GM21390 (cell line): Measurements from ENCODE around the gene GNG7.
"Not testable (repeated sequence)": the region's sequence is repeated elsewhere in the genome, so short reads cannot be mapped to it uniquely, and the experiment has no call there.

Source experiments
- ATAC-seq: cut with Tn5 transposase; IDR thresholded peaks from one replicate; pipeline ENCODE4 v1.9.1; 2021; ENCODE audit not compliant: unreplicated experiment

The GNG7 gene

DNA sequence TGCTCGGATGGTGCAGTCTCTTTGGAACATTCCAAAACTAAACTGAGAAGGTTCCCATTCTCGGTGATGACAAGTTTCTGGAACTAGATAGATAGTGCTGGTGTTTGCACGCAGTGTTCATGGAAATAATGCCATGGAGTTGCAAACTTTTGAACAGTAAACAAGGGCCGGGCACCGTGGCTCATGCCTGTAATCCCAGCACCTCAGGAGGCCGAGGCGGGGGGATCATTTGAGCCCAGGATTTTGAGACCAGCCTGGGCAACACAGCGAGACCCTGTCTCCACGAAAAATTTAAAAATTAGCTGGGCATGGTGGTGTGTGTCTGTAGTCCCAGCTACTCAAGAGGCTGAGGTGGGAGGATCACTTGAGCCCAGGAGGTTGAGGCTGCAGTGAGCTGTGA, 95.7 kb downstream of the GNG7 start:
- ATAC-seq, result not testable (repeated sequence)

DNA sequence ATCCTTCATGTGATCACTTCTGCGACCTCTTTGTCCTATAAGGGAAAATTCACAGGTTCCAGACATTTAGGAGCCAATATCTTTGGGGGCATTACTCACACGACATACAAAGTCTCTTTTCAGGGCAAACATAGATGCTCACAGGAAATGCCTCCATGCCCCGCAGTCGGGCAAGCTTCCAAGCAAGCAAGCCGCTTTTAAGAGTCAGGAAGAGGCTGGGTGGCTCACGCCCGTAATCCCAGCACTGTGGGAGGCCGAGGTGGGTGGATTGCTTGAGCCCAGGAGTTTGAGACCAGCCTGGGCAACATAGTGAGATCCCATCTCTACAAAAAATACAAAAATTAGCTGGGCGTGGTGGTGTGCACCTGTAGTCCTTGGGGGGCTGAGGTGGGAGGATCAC, 96.6 kb downstream of the GNG7 start:
- ATAC-seq, result not testable (repeated sequence)

DNA sequence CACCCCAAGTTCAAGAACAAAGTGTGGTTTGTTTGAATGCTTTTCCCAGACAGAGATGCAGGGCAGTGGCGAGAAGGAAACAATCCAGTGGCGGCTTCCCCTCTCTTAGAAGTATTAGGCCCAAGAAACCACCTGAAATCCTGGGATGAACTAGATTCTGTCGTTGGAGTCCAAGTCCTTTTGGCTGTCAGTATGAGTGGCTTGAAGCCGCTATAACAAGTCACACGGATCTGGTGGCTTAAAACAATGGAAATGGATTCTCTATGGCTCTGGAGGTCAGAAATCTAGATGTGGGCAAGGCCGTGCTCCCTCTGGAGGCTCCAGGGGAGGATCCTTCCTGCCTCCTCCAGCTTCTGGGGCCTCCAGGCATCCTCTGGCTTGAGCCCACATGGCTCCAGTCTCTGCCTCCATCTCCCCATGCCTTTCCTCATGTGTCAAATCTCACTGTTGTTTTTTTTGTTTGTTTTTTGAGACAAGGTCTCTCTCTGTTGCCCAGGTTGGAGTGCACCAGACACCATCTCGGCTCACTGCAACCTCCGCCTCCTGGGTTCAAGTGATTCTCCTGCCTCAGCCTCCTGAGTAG, 97.7 kb downstream of the GNG7 start:
- no peak for ATAC-seq

DNA sequence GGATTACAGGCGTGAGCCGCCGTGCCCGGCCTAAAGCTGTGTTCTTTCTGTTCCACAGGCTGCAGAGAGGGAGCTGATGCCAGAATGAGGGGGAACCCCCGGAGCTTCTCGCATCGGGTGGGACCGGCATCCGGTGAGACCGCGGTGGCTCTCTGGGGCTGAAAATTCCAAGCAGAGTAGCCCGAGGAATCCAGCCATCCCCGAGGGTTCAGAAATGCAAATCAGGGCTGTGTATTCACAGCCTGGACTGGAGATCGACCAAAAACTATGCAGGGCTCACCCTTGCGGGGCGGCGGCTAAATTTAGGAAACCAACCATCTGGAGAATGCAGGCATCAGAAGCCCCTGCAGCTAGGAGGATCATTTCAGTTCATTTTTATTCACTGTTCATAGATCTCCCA, 99.2 kb downstream of the GNG7 start:
- no peak for ATAC-seq

DNA sequence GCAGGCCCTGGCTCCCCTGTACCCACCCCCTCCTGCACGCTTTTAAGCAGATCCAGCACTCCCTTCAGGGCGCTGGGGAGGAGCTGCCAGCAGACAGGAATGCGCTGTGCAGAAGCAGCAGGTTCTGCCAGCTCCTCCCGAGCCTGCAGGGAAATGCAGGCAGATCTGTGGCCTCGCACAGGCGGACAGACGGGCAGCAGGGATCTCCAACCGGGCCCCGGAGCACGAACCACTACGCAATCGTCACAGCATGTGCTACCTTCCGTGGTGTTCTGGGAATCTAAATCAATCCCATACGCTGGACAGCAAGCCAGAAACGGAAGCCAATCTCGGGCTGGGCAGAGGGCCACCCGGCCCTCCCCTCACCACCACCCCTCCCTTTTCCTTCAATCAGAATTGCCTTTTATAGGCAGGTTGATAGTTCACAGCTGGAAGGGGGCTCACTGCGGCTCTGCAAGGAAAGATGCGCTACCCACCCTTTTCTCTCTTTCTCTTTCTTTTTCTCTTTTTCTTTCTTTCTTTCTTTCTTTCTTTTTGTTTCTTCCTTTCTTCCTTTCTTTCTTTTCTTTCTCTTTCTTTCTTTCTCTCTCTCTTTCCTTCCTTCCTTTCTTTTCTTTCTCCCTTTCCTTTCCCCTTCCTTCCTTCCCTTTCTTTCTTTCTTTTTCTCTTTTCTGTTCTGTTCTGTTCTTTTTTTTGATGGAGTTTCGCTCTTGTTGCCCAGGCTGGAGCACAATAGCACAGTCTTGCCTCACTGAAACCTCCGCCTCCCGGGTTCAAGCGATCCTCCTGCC, 99.9 kb downstream of the GNG7 start:
- ATAC-seq, result no peak

DNA sequence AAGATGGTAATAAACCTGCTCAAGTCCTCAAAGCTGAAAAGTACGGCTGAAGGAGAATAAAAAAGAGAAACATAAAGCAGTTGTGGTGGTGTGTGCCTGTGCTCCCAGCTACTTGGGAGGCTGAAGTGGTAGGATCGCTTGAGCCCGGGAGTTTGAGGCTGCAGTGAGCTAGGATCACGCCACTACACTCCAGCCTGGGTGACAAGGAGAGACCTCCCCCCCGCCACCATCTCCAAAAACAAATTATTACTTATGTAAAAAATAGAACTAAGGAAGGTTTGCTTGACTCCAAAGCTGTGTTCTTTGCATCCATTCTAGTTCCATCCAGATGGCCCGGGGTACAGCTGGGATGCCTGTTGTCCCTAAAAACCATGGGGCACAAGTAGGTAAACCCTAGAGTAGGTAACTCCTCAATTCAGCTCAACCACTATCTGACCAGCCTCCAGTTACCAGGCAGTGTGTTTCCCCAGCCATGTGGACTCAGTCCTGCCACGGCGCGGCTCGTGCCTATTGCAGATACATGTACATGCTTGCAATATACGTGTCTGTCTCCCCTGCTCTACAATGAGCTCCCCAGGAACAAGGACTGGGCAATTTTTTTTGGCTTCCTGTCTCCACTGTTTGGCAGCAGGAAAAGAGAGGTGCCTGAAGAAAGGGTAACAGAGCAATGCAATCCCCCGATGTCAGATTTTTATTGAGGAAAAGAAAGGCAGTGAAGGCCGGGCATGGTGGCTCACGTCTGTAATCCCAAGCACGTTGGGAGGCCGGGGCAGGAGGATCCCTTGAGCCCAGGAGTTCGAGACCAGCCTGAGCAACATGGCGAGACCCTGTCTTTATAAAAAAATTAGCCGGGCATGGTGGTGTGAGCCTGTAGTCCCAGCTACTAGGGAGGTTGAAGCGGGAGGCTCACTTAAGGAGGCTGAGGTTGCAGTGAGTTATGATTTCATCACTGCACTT, 101.3 kb downstream of the GNG7 start:
- no peak for ATAC-seq

DNA sequence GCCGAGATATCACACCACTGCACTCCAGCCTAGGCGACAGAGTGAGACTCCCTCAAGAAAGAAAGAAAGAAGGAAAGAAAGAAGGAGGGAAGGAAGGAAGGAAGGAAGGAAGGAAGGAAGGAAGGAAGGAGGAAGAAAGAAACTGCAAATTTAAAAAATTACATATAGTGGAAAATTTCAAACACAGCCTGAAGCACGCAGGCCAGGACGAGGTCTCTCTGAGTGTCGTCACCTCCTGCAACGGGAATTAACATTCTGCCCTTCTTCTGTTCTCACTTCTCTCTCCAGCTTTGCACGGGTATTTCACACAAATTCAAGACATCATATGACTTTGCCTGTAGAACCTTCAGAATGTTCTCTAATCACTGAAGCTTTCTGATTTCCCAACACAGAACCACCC, 108.2 kb downstream of the GNG7 start:
- no peak for ATAC-seq

DNA sequence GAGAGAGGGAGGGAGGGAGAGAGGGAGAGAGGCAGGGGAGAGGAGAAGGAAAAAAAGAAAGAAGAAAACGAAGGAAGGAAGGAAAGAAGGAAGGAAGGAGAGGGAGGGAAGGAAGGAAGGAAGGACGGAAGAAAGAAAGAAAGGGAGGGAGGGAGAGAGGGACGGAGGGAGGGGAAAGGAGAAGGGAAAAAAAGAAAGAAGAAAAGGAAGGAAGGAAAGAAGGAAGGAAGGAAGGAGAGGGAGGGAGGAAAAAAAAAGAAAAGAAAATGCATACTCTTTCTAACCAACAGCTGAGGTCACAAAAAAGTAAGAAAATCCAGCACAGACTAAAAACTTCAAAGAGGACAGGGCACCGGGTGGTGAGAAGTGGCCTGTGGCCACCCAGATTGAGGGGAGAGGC, 109.7 kb downstream of the GNG7 start:
- no peak for ATAC-seq

DNA sequence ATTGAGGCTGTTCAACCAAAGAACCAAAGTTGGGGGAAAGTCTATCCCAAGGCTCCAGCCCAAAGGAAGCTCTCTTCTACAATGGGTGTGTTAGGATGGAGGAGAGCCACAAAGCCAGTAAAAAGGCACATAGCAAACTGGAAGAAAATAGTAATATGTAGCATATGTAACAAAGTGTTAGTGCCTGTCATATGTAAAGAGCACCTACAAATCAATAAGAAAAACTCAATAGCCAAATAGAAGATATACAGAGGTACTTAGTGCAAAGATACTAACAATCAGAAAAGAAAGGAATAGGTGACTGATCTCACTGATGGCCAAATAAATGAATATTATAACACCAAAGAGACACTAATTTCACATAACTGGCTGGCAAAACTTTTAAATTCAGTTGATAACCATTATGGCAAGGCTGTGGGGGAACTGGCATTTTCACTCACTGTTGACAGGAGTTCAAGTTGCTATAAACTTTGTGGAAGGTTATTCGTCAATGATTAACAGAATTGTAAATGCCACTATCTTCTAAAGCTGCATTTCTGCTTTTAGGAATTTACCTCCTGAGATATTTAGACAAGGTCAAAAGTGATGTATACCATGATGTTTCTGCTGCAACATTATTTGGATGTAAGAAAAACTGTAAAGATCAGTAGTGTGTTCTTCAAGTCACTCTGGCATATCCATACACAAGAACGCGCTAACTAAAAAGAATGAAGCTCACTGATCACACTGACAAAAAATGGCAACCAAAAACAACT, 110.8 kb downstream of the GNG7 start:
- ATAC-seq, result no peak

DNA sequence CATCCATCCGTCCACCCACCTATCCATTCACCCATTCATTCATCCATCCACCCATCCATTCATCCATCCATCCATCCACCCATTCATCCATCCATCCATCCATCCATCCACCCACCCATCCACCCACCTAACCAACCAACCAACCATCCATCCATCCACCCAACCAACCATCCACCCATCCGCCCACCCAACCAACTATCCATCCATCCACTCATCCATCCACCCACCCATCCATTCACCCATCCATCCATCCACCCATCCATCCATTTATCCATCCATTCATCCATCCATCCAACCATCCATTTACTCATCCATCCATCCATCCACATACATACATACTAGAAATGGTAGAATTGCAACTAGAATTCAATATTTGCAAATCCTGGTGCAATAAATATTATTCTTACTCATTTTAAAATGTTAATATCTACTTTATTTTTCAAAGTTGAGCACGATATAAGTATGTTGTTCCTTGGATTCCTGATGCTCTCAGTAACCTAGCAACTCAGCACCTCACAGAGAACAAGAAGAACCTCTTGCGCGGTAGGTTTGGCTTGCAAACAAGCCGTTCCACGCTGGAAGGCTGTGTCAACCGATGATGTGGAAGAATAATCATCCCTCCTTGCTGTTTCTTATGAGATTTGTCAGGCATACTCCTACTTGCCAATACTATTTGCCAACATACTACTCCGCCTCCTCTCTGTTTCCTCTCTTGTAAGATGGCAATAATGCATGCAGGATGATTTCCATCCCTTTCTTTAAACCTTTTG, 111.7 kb downstream of the GNG7 start:
- no peak for ATAC-seq

DNA sequence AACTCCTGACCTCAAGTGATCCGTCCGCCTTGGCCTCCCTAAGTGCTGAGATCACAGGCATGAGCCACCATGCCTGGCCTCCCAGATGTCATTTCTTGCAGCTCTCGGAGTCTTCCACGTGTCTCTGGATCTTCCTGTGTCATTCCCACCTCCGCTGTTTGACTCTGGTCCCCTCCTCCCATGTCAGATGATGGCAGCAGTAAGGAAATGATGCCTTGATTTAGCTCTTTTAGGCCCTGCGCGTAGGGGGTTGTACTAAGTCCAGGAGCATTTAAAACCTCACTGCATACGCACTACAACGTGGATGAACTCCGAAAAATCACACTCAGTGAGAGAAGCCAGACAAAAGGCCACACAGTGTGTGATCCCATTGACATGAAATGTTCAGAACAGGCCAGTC, 113.1 kb downstream of the GNG7 start:
- no peak for ATAC-seq

DNA sequence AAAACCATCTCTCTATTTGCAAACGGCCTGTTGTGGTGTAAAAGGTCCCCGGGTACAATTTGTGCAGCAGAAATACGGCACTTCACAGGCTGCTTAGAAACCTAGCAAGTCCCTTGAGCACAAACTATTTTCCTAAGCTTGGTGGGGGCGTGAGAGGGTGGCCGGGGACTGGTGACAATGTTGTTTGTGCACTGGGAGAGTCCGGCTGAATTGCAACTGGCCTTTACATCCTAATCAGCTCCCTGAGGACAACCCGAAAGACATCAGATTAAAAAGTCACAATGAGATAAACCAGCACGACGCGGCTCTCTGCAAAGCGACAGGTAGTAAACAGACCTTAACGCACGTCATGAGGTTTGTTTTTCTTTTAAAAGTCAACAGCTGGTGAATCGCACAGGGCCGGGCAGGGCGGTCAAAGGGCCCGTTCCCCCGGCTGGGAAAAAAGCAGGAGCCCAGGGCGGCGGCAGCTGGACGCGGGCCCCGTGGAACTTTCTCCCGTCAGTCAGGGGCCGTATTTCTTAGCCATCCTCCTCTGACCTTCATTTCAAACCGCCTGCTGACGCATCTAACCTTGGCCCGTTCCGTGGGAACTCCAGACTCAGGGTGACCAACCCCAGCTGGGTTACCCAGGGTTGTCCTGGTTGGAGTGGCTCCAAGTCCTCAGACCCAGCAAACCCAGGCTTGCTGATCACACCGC, 114.3 kb downstream of the GNG7 start:
- no peak for ATAC-seq

DNA sequence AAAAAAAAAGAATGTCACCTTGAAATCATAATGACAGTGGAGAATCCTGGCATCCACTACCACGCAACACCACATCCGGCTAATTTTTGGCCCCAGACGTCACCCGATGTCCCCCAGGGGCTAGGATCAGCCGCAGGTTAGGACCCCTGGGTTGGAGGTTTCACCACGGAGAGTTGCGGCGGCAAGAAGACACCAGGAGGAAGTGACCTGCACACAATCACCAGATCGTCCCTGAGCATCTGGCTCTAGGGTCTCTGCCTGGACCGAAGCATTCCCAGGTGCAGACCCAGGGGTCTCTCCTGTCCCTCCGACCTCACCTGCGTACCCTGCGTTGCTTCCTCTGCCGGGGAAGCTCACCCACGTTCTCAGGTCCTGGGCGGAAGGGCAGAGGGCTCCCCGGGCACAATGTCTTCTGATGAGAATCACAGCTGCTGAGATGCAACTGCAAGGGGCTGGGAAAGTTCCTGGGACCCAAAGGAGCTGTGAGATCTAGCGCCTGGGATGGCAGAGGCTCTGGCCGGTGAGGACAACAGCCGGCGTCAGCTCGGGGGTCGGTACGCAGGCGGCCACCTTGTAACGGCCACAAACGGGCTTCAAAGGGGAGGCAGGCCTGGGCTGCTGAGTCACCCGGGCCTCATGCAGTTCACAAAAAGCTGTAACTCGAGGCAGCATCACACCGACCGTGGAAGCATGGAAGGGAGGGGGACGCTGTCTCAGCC, 115.3 kb downstream of the GNG7 start:
- no peak for ATAC-seq

DNA sequence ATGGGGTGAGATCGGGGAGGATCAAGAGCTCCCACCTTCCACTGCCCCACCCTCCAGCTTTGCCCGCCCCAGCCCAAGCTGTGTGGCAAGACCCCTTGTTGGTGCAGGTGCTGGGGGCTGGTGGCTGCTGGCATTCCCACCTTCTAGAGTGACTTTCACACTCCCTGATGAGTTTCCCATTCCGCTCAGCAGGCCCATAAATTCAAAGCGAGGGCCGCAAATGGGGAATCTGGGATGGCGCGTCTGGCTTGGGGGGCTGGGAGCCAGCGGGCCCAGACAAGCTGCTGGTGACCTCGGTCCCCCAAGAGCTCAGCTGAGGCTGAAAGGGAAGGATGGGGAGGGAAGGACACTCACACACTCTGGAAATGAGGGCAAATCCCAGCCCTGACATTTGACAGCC, 116.3 kb downstream of the GNG7 start:
- no peak for ATAC-seq

DNA sequence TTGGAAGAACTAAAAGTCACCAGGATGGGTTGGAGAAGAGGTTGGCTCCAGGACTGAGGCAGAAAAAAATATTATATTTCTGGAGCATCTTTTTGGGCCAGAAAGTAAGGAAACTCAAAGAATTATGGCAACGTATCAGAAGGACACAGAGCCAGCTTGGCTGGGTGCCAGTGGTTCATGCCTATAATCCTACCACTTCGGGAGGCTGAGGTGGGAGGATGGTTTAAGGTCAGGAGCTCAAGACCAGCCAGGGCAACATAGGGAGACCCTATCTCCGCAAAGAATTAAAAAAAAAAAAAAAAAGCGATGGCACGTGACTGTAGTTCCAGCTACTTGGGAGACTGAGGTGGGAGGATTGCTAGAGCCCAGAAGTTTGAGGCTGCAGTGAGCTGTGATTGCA, 118.5 kb downstream of the GNG7 start:
- no peak for ATAC-seq

DNA sequence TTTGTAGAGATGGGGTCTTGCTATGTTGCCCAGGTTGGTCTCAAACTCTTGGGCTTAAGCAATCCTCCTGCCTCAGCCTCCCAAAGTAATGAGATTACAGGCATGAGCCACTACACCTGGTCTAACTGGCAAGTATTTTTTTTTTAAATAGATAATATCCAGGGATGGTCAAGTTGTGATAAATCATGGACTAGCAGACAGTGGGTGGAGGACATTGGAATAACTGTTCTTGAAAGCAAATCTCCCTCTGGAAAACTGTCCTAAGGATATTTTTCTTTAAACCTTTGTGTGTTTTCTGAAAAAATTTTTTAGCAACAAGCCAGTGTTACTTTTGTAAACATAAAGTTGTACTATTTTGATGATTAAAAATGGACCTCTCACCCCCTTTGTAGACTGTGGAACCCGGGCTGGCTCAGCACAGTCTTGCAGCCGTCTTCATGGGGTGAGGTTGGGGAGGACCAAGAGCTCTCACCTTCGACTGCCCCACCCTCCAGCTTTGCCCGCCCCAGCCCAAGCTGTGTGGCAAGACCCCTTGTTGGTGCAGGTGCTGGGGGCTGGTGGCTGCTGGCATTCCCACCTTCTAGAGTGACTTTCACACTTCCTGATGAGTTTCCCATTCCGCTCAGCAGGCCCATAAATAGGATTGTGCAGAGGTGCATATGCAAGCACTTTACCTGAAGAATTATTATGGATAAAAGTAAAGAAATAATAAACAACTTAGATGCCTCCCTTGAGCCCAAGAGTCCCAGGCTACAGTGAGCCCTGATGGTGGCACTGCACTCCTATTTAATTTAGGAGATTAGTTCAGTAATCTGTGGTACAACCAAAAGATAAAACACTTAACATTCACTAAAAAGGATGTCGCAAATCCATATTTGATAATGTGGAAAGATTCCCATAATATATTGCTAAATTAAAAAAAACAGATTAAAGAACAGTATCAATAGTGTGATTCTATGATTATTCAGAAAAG, 119.2 kb downstream of the GNG7 start:
- ATAC-seq, result no peak

DNA sequence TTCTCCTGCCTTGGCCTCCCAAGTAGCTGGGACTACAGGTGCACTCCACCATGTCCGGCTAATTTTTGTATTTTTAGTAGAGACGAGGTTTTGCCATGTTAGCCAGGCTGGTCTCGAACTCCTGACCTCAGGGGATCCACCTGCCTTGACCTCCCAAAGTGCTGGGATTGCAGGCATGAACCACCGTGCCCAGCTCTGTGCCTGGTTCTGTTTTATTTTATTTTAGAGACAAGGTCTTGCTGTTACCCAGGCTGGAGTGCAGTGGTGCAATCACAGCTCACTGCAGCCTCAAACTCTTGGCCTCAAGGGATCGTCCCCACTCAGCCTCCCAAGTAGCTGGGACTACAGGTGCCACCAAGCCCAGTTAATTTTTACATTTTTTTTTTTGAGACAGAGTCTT, 122.1 kb downstream of the GNG7 start:
- ATAC-seq, result not testable (repeated sequence)
